ENCODE data around the gene FBH1.

DNA sequence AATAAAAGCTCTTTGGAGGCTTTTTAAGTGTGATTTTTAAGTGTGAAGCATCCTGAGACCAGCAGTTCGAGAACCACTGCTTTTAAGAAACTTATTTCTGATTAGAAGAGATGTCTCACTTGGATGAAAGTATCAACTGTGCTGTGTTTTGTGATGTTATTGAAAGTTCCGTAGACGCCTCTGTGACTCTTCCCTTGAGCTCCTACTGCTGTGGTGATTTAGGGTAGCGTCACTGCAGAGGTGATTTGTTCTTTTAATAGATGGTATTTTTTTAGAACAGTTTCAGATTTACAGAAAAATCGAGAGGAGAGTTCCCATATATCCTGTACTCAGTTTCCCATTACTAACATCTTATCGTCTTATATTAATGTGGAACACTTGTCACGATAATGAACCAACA, 29.5 kb downstream of the FBH1 start:
- TF ChIP-seq, protein P1, sequence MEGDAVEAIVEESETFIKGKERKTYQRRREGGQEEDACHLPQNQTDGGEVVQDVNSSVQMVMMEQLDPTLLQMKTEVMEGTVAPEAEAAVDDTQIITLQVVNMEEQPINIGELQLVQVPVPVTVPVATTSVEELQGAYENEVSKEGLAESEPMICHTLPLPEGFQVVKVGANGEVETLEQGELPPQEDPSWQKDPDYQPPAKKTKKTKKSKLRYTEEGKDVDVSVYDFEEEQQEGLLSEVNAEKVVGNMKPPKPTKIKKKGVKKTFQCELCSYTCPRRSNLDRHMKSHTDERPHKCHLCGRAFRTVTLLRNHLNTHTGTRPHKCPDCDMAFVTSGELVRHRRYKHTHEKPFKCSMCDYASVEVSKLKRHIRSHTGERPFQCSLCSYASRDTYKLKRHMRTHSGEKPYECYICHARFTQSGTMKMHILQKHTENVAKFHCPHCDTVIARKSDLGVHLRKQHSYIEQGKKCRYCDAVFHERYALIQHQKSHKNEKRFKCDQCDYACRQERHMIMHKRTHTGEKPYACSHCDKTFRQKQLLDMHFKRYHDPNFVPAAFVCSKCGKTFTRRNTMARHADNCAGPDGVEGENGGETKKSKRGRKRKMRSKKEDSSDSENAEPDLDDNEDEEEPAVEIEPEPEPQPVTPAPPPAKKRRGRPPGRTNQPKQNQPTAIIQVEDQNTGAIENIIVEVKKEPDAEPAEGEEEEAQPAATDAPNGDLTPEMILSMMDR (conservative IDR thresholded peaks at IDR 0.05; ENCODE audit: low read depth in 2 of 2): no peak
- TF ChIP-seq NANOG (IDR thresholded peaks at IDR 0.05; ENCODE audit: borderline replicate concordance): no peak
- TF ChIP-seq CREB1 (CRISPR knock-in tag; IDR thresholded peaks at IDR 0.05; ENCODE audit: low read depth): no peak
- TF ChIP-seq EZH2phosphoT487 (IDR thresholded peaks at IDR 0.05; ENCODE audit: unreplicated experiment): no peak
- TF ChIP-seq POLR2AphosphoS5 (IDR thresholded peaks at IDR 0.05; ENCODE audit: low read depth): no peak
- no peak for TF ChIP-seq EZH2 (IDR thresholded peaks at IDR 0.05; ENCODE audit: low read depth, unreplicated experiment)
